H9 (cell line): ENCODE data around the gene GDAP1L1. TPM values are rescaled to one million over a fixed set of nuclear protein-coding genes. Genes with fewer than 3 reads are reported as not detected.

Experiments used
- DNase-seq: peaks from one replicate; pipeline ENCODE4 v3.0.0-alpha.2; 2017
- H2AFZ ChIP-seq: one replicate; pipeline ENCODE4 v1.6.1; 2013; ENCODE audit warnings: mild to moderate bottlenecking, low read length, control low read depth, moderate library complexity
- H2AK5ac ChIP-seq: 2 replicates; pipeline ENCODE4 v1.6.1; 2013; ENCODE audit warnings: low read length, control low read depth, mixed read lengths; ENCODE audit not compliant: insufficient read length
- H2BK120ac ChIP-seq: one replicate; pipeline ENCODE4 v1.6.1; 2013; ENCODE audit warnings: low read depth, mild to moderate bottlenecking, low read length, control low read depth, inconsistent platforms; ENCODE audit not compliant: poor library complexity, severe bottlenecking
- H2BK12ac ChIP-seq: 2 replicates; pipeline ENCODE4 v1.6.1; 2013; ENCODE audit warnings: low read length, control low read depth, mixed read lengths, low read depth; ENCODE audit not compliant: insufficient read length
- H2BK15ac ChIP-seq: 2 replicates; pipeline ENCODE4 v1.6.1; 2013; ENCODE audit warnings: low read depth, low read length, control low read depth
- H2BK20ac ChIP-seq: one replicate; pipeline ENCODE4 v1.6.1; 2013; ENCODE audit warnings: low read depth, mild to moderate bottlenecking, low read length, control low read depth, inconsistent platforms; ENCODE audit not compliant: poor library complexity, severe bottlenecking
- H2BK5ac ChIP-seq: 2 replicates; pipeline ENCODE4 v1.6.1; 2013; ENCODE audit warnings: low read length, control low read depth, mixed read lengths; ENCODE audit not compliant: insufficient read length
- H3K14ac ChIP-seq: 2 replicates; pipeline ENCODE4 v1.6.1; 2013; ENCODE audit warnings: low read length, control low read depth; ENCODE audit not compliant: insufficient read depth
- H3K18ac ChIP-seq: 2 replicates; pipeline ENCODE4 v1.6.1; 2013; ENCODE audit warnings: low read depth, mild to moderate bottlenecking, mixed read lengths, low read length, control low read depth; ENCODE audit not compliant: insufficient read length
- H3K23ac ChIP-seq: 2 replicates; pipeline ENCODE4 v1.6.1; 2013; ENCODE audit warnings: low read length, control low read depth, mixed read lengths, low read depth; ENCODE audit not compliant: insufficient read length
- H3K23me2 ChIP-seq: 2 replicates; pipeline ENCODE4 v1.6.1; 2013; ENCODE audit warnings: low read depth, mild to moderate bottlenecking, mixed read lengths, low read length, control low read depth; ENCODE audit not compliant: insufficient read length, poor library complexity, severe bottlenecking
- H3K27ac ChIP-seq: 2 replicates; pipeline ENCODE4 v1.5.1; 2013; ENCODE audit warnings: low read length, control low read depth, mixed read lengths, low read depth; ENCODE audit not compliant: insufficient read length
- H3K27me3 ChIP-seq: 2 replicates; pipeline ENCODE4 v1.6.1; 2013; ENCODE audit warnings: low read length, control low read depth, inconsistent platforms; ENCODE audit not compliant: insufficient read depth
- H3K4ac ChIP-seq: 2 replicates; pipeline ENCODE4 v1.6.1; 2013; ENCODE audit warnings: low read depth, mild to moderate bottlenecking, control low read depth, inconsistent platforms, low read length, moderate library complexity
- H3K4me1 ChIP-seq: 2 replicates; pipeline ENCODE4 v1.6.1; 2013; ENCODE audit warnings: low read length, control low read depth, inconsistent platforms; ENCODE audit not compliant: insufficient read depth
- H3K4me2 ChIP-seq: 2 replicates; pipeline ENCODE4 v1.6.1; 2013; ENCODE audit warnings: low read length, control low read depth, mixed read lengths; ENCODE audit not compliant: insufficient read length, insufficient read depth
- H3K56ac ChIP-seq: 2 replicates; pipeline ENCODE4 v1.6.1; 2013; ENCODE audit warnings: low read depth, mild to moderate bottlenecking, mixed read lengths, low read length, control low read depth; ENCODE audit not compliant: insufficient read length
- H3K79me1 ChIP-seq: 2 replicates; pipeline ENCODE4 v1.6.1; 2013; ENCODE audit warnings: low read depth, mild to moderate bottlenecking, moderate library complexity, low read length, control low read depth, inconsistent platforms; ENCODE audit not compliant: insufficient read depth, poor library complexity, severe bottlenecking
- H3K79me2 ChIP-seq: 2 replicates; pipeline ENCODE4 v1.6.1; 2013; ENCODE audit warnings: low read length, control low read depth, inconsistent platforms; ENCODE audit not compliant: insufficient read depth
- H3K9ac ChIP-seq: 2 replicates; pipeline ENCODE4 v1.6.1; 2013; ENCODE audit warnings: low read length, control low read depth, mixed read lengths; ENCODE audit not compliant: insufficient read length; ENCODE audit errors: extremely low read depth
- H3K9me3 ChIP-seq: one replicate; pipeline ENCODE4 v1.6.1; 2013; ENCODE audit warnings: low read depth, low read length, inconsistent platforms; ENCODE audit not compliant: control insufficient read depth
- H3T11ph ChIP-seq: one replicate; pipeline ENCODE4 v1.6.1; 2013; ENCODE audit warnings: mild to moderate bottlenecking, low read length, control low read depth, inconsistent platforms
- H4K20me1 ChIP-seq: one replicate; pipeline ENCODE4 v1.6.1; 2013; ENCODE audit not compliant: control insufficient read depth, insufficient read length, insufficient read depth
- H4K5ac ChIP-seq: 2 replicates; pipeline ENCODE4 v1.6.1; 2013; ENCODE audit warnings: low read depth, mild to moderate bottlenecking, mixed read lengths, low read length, control low read depth; ENCODE audit not compliant: insufficient read length
- H4K8ac ChIP-seq: replicated peaks from 2 replicates; pipeline ENCODE4 v1.6.1; 2013; ENCODE audit warnings: low read length, control low read depth, mixed read lengths, low read depth; ENCODE audit not compliant: insufficient read length
- H4K91ac ChIP-seq: 2 replicates; pipeline ENCODE4 v1.6.1; 2013; ENCODE audit warnings: low read depth, mild to moderate bottlenecking, moderate library complexity, mixed read lengths, low read length, control low read depth; ENCODE audit not compliant: insufficient read length
- H3K27ac Mint-ChIP-seq, 3 experiments: 2 replicates in 2 of 3; 3 replicates in 1 of 3; pipeline ENCODE4 v1.8.0; 2020 to 2021; ENCODE audit warnings: mixed read lengths in 3 of 3, mild to moderate bottlenecking in 1 of 3, moderate library complexity in 1 of 3
- H3K27me3 Mint-ChIP-seq: 2 replicates; pipeline ENCODE4 v1.8.0; 2021; ENCODE audit warnings: low read depth, mild to moderate bottlenecking, moderate library complexity, mixed read lengths
- H3K36me3 Mint-ChIP-seq, 3 experiments: 2 replicates in 2 of 3; 3 replicates in 1 of 3; pipeline ENCODE4 v1.8.0; 2020 to 2021; ENCODE audit warnings: low read depth in 3 of 3, mixed read lengths in 3 of 3; ENCODE audit not compliant: insufficient read depth in 1 of 3
- H3K4me1 Mint-ChIP-seq, 2 experiments: 2 replicates each; pipeline ENCODE4 v1.8.0; 2020; ENCODE audit warnings: mixed read lengths in 2 of 2
- H3K4me3 Mint-ChIP-seq, 2 experiments: 2 replicates in 1 of 2; 3 replicates in 1 of 2; pipeline ENCODE4 v1.8.0; 2020 to 2021; ENCODE audit warnings: mild to moderate bottlenecking in 2 of 2, mixed read lengths in 2 of 2, moderate library complexity in 1 of 2
- H3K9me3 Mint-ChIP-seq, 2 experiments: 2 replicates in 1 of 2; 3 replicates in 1 of 2; pipeline ENCODE4 v1.8.0; 2020; ENCODE audit warnings: mild to moderate bottlenecking in 2 of 2, mixed read lengths in 2 of 2, moderate library complexity in 1 of 2
- WGBS: extraction: QIAGEN DNeasy Blood & Tissue Kit; methylation state at CpG from one replicate; pipeline ENCODE4 v1.1.7; 2013; ENCODE audit warnings: missing lambda C conversion rate, low lambda C conversion rate, mixed read lengths; ENCODE audit not compliant: insufficient read length; ENCODE audit errors: extremely low coverage; 5-methylcytosine and 5-hydroxymethylcytosine counted together
- total RNA-seq: library from RNA; stranded (reverse); gene quantifications from 2 replicates; pipeline ENCODE4 v1.2.1, GENCODE V29; 2021
- TF ChIP-seq, protein P1 (sequence below): fragments of 200-600 bp; sonication (generic); conservative IDR thresholded peaks from 3 replicates; pipeline ENCODE4 v1.8.0; 2021; ENCODE audit warnings: antibody characterized with exemption, mild to moderate bottlenecking

GDAP1L1 gene
- total RNA-seq, 1 experiment from 2014 or later: 5.9 TPM

DNA sequence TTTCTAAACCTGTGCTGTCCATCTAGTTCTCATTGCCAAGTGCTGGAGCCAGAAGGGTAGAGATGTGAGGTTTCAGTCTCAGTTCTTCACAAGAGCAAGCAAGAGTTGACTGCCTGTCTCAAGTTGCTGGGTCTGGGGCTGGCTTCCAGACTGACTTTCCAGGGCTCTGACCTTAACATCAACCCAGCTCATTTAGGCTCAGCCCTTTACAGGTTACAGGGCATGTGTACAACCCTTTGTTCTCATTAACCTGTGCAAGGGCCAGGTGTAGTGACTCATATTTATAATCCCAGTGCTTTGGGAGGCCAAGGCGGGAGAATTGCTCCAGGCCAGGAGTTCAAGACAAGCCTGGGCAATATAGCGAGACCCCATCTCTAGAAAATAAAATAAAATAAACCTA lies 33.3 kb downstream of the GDAP1L1 start:
- Histone ChIP-seq H2BK15ac (no peak overlapping the region), H2BK120ac (no peak overlapping the region), H4K8ac (no peak overlapping the region), H2BK12ac (no peak overlapping the region), H4K5ac (no peak overlapping the region), H3K27me3 (no peaks in the 10 kb centered on the region), H3K18ac (no peak overlapping the region), H3K4me1 (no peaks in the 10 kb centered on the region), H2AFZ (no peak overlapping the region), H3K56ac (no peak overlapping the region), H3K4me2 (no peak overlapping the region), H4K91ac (no peak overlapping the region), H3K9me3 (no peaks in the 10 kb centered on the region), H3K79me2 (no peaks in the 10 kb centered on the region), H3T11ph (no peak overlapping the region), H2AK5ac (no peak overlapping the region), H3K4ac (no peak overlapping the region), H3K23ac (no peak overlapping the region), H3K14ac (no peak overlapping the region), H2BK5ac (no peak overlapping the region), H3K23me2 (no peaks in the 10 kb centered on the region), H2BK20ac (no peak overlapping the region), H3K9ac (no peak overlapping the region), H3K27ac (no peak overlapping the region), H3K79me1 (no peaks in the 10 kb centered on the region), H4K20me1 (no peaks in the 10 kb centered on the region)
- TF ChIP-seq, protein P1, sequence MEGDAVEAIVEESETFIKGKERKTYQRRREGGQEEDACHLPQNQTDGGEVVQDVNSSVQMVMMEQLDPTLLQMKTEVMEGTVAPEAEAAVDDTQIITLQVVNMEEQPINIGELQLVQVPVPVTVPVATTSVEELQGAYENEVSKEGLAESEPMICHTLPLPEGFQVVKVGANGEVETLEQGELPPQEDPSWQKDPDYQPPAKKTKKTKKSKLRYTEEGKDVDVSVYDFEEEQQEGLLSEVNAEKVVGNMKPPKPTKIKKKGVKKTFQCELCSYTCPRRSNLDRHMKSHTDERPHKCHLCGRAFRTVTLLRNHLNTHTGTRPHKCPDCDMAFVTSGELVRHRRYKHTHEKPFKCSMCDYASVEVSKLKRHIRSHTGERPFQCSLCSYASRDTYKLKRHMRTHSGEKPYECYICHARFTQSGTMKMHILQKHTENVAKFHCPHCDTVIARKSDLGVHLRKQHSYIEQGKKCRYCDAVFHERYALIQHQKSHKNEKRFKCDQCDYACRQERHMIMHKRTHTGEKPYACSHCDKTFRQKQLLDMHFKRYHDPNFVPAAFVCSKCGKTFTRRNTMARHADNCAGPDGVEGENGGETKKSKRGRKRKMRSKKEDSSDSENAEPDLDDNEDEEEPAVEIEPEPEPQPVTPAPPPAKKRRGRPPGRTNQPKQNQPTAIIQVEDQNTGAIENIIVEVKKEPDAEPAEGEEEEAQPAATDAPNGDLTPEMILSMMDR: no peak
- no peaks in the 10 kb centered on the region for H3K27me3 Mint-ChIP-seq
- no peaks in the 10 kb centered on the region for H3K36me3 Mint-ChIP-seq
- DNase-seq: no peak
- H3K27ac Mint-ChIP-seq: no peak overlapping the region
- H3K9me3 Mint-ChIP-seq: no peaks in the 10 kb centered on the region
- H3K4me3 Mint-ChIP-seq: no peak overlapping the region
- no peaks in the 10 kb centered on the region for H3K4me1 Mint-ChIP-seq
- no CpG with 5 or more reads among the region's 2 CpGs for WGBS
